ENCODE data around the gene HBG1.

DNA sequence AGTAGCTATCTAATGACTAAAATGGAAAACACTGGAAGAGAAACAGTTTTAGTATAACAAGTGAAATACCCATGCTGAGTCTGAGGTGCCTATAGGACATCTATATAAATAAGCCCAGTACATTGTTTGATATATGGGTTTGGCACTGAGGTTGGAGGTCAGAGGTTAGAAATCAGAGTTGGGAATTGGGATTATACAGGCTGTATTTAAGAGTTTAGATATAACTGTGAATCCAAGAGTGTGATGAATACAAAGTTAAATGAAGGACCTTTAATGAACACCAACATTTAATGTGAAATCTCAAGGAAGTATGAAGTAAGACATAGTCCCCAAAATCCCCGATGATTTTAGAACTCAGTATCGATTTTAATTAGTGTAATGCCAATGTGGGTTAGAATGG lies 12.2 kb downstream of the HBG1 start:
- TF ChIP-seq, protein P1, sequence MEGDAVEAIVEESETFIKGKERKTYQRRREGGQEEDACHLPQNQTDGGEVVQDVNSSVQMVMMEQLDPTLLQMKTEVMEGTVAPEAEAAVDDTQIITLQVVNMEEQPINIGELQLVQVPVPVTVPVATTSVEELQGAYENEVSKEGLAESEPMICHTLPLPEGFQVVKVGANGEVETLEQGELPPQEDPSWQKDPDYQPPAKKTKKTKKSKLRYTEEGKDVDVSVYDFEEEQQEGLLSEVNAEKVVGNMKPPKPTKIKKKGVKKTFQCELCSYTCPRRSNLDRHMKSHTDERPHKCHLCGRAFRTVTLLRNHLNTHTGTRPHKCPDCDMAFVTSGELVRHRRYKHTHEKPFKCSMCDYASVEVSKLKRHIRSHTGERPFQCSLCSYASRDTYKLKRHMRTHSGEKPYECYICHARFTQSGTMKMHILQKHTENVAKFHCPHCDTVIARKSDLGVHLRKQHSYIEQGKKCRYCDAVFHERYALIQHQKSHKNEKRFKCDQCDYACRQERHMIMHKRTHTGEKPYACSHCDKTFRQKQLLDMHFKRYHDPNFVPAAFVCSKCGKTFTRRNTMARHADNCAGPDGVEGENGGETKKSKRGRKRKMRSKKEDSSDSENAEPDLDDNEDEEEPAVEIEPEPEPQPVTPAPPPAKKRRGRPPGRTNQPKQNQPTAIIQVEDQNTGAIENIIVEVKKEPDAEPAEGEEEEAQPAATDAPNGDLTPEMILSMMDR (IDR thresholded peaks at IDR 0.05): no peak
- TF ChIP-seq POLR2A (IDR thresholded peaks at IDR 0.05): no peak

All from testis (tissue), 2 donors.